Cardiac fibroblast (primary cell): Measurements from ENCODE around the gene ORMDL2.
"Not testable (repeated sequence)": the region's sequence is repeated elsewhere in the genome, so short reads cannot be mapped to it uniquely, and the experiment has no call there.

Experiments
- DNase-seq, 2 donors: peaks; one replicate each; pipeline versions ENCODE4 v3.0.0 to v3.0.0-alpha.2; 2010; ENCODE audit warnings: low read depth in 2 of 2
- H3K4me3 ChIP-seq, 2 donors: replicated peaks in 1 of 2; 1 replicate in 1 of 2; 2 replicates in 1 of 2; pipeline ENCODE4 v1.5.1; 2011; ENCODE audit warnings: low read depth in 2 of 2, low read length in 2 of 2, mild to moderate bottlenecking in 2 of 2, moderate library complexity in 1 of 2
- TF ChIP-seq, protein P1 (sequence below): IDR thresholded peaks from one replicate; pipeline ENCODE4 v1.5.1; 2011; ENCODE audit warnings: low read depth, mild to moderate bottlenecking, low read length, inconsistent platforms

ORMDL2 gene

DNA sequence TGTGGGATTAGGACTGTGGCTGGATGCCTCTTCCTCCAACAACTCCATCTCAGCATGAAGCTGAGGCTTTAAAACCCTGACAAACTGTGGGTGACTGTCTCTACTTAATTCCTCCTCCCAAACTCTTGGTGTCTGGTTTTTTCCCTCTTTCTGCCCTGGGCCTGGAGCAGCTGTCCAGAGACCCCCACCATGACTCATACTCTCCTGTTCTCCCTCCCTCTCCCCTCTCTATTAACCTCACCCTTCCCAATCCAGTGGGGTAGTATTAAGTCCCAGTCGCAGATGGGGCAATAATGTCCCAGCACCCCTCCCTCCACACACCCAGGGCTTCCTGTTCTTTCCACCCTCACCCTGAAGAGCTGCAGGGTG lies 13.6 kb downstream of the ORMDL2 start:
- TF ChIP-seq, protein P1, sequence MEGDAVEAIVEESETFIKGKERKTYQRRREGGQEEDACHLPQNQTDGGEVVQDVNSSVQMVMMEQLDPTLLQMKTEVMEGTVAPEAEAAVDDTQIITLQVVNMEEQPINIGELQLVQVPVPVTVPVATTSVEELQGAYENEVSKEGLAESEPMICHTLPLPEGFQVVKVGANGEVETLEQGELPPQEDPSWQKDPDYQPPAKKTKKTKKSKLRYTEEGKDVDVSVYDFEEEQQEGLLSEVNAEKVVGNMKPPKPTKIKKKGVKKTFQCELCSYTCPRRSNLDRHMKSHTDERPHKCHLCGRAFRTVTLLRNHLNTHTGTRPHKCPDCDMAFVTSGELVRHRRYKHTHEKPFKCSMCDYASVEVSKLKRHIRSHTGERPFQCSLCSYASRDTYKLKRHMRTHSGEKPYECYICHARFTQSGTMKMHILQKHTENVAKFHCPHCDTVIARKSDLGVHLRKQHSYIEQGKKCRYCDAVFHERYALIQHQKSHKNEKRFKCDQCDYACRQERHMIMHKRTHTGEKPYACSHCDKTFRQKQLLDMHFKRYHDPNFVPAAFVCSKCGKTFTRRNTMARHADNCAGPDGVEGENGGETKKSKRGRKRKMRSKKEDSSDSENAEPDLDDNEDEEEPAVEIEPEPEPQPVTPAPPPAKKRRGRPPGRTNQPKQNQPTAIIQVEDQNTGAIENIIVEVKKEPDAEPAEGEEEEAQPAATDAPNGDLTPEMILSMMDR, result no peak
- no peak for DNase-seq
- peak overlapping the region; percentile 88 to 94 for H3K4me3 ChIP-seq

DNA sequence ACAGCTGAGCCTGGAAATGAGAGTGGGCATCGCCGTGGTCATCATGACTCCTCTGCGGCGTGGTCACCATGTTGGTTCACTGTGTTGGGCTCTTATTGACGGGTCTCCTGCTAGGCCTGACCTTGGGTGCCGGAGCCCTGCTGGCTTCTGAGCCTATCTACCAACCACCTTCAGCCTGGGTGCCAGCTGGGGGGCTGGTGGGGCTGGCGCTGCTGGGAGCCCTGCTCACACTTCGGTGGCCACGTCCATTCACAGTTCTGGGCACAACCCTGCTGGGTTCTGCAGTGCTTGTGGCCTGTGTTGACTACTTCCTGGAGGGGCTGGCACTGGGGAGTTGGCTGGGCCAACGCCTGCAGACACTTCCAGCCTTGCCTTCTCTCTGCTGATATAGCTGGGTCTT lies 15.2 kb downstream of the ORMDL2 start:
- no peak for DNase-seq
- TF ChIP-seq, protein P1, result no peak
- H3K4me3 ChIP-seq, result no peak overlapping the region

DNA sequence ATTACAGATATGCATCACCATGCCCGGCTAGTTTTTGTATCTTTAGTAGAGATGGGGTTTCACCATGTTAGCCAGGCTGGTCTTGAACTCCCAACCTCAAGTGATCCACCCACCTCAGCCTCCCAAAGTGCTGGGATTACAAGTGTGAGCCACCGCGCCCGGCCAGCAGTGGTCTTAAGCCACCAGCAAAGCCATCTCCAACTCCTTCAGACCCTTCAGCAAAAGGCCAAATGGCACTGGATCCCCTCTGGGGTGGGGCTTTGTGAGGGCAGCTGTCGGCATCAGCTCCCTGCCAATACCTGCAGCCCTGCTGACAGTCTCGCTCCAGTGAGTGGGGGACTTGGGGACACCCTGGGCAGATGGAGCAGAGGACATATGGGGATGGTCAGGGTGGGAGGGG lies 16.6 kb downstream of the ORMDL2 start:
- not testable (repeated sequence) for DNase-seq, H3K4me3 ChIP-seq

GRCh38 chr12:55838361-55838760 lies 20.5 kb downstream of the ORMDL2 start:
- DNase-seq, result no peak
- H3K4me3 ChIP-seq, result no peak overlapping the region
- TF ChIP-seq, protein P1, result no peak

DNA sequence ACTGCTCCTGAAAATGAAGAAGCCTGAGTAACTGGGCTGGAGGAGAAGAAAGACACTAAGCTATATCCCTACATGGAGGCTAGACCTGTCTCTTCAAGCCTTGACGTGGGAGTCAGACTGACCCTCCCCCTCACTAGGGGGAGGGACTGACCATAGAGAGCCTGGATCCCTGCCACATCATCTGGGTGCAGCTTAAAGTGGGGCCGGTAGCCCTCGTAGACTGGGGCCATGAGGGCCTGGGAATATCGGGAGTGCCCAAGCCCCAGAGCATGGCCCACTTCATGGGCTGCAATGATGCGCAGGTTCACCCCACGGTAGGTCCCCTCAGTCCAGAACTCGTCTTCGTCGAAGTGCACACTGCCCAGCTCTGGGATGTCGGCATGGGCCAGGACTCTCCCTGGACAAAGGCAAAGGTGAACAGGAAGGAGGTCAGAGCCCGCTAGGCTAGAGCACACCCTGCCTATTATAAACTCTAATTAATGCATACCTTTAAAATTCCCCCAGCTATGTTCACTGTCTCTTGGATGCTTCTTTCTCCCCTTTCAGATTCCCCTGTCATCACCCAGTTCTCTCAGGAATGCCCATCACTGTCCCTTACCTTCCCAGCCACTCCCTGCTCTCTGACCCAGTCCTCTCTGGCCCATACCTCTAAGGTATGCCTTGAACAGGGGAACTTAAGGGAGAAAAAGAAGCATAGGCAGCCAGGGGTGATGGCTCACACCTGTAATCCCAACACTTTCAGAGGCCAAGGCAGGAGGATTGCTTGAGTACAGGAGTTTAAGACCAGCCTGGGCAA lies 21.7 kb downstream of the ORMDL2 start:
- H3K4me3 ChIP-seq, result no peak overlapping the region
- no peak for DNase-seq
- TF ChIP-seq, protein P1, result no peak

- TF ChIP-seq, protein P1, result no peak
- H3K4me3 ChIP-seq, result no peak overlapping the region
- DNase-seq, result no peak
Observed at GRCh38 chr12:55840581-55841351, 22.9 kb downstream of the ORMDL2 start.

GRCh38 chr12:55842681-55843429 lies 25.0 kb downstream of the ORMDL2 start, which contains the start of gene MMP19:
TSS of gene MMP19 (minus strand) at chr12:55842936. CDS start at chr12:55842830, 106 bp downstream.
- peak within 1 kb of the TSS; percentile 58 to 82 for H3K4me3 ChIP-seq

More at GRCh38 chr12:55842681-55843429, 25.0 kb downstream of the ORMDL2 start, which contains the start of gene MMP19:
- peak; percentile 89 for DNase-seq
- TF ChIP-seq, protein P1, result peak; percentile 4
